ENCODE measurements around the gene MMP25.

The MMP25 gene

GRCh38 chr16:3056336-3057180, 10.2 kb downstream of the MMP25 start:
- Histone ChIP-seq H3K9me3 (ENCODE audit: control insufficient read depth, insufficient read depth, low read length) (no peaks in the 10 kb centered on the region), H3K4me2 (ENCODE audit: low read length) (peak overlapping the region; percentile 80; the same call in 1 of the 2 replicates), H3K36me3 (ENCODE audit: control insufficient read depth, low read length) (no peaks in the 10 kb centered on the region), H3K79me2 (ENCODE audit: control insufficient read depth, low read length) (no peaks in the 10 kb centered on the region), H3K4me3 (ENCODE audit: low read length) (no peak overlapping the region), H4K20me1 (ENCODE audit: control insufficient read depth, insufficient read depth, low read depth, low read length) (no peaks in the 10 kb centered on the region), H3K27me3 (ENCODE audit: control insufficient read depth, low read length) (no peaks in the 10 kb centered on the region), H3K27ac (ENCODE audit: low read depth, low read length) (no peak overlapping the region), H3K4me1 (ENCODE audit: control insufficient read depth, low read length) (peaks cover 43% of the 10 kb centered on the region), H3K9me2 (replicated peaks; ENCODE audit: control insufficient read depth, low read length) (no peaks in the 10 kb centered on the region), H3F3A (ENCODE audit: control insufficient read depth, insufficient read depth) (0 out of 2 replicates have a peak, but pooled peaks cover 3% of the 10 kb centered on the region)
- TF ChIP-seq CTCF (IDR thresholded peaks at IDR 0.05; ENCODE audit: low read depth, low read length, poor library complexity, severe bottlenecking) (no peak), EZH2phosphoT487 (IDR thresholded peaks at IDR 0.05; ENCODE audit: borderline replicate concordance, low read length) (no peak)

GRCh38 chr16:3057181-3058138, 11.1 kb downstream of the MMP25 start:
- Histone ChIP-seq H3K4me3 (ENCODE audit: low read length) (0 out of 2 replicates have a peak overlapping the region, but pooled peaks have one; percentile 79), H3F3A (ENCODE audit: control insufficient read depth, insufficient read depth) (0 out of 2 replicates have a peak, but pooled peaks cover 3% of the 10 kb centered on the region), H3K9me3 (ENCODE audit: control insufficient read depth, insufficient read depth, low read length) (no peaks in the 10 kb centered on the region), H4K20me1 (ENCODE audit: control insufficient read depth, insufficient read depth, low read depth, low read length) (no peaks in the 10 kb centered on the region), H3K36me3 (ENCODE audit: control insufficient read depth, low read length) (no peaks in the 10 kb centered on the region), H3K4me2 (ENCODE audit: low read length) (peak overlapping the region; percentile 88; the same call in 1 of the 2 replicates), H3K4me1 (ENCODE audit: control insufficient read depth, low read length) (peaks cover 41% of the 10 kb centered on the region), H3K79me2 (ENCODE audit: control insufficient read depth, low read length) (no peaks in the 10 kb centered on the region), H3K27me3 (ENCODE audit: control insufficient read depth, low read length) (no peaks in the 10 kb centered on the region), H3K9me2 (replicated peaks; ENCODE audit: control insufficient read depth, low read length) (no peaks in the 10 kb centered on the region), H3K27ac (ENCODE audit: low read depth, low read length) (no peak overlapping the region)
- no peak for TF ChIP-seq EZH2phosphoT487 (IDR thresholded peaks at IDR 0.05; ENCODE audit: borderline replicate concordance, low read length)
- no peak for TF ChIP-seq CTCF (IDR thresholded peaks at IDR 0.05; ENCODE audit: low read depth, low read length, poor library complexity, severe bottlenecking)

- H3K4me1 ChIP-seq (ENCODE audit: control insufficient read depth, low read length) = peaks cover 41% of the 10 kb centered on the region
- no peak for TF ChIP-seq EZH2phosphoT487 (IDR thresholded peaks at IDR 0.05; ENCODE audit: borderline replicate concordance, low read length)
- no peaks in the 10 kb centered on the region for H3K9me2 ChIP-seq (replicated peaks; ENCODE audit: control insufficient read depth, low read length)
- peak overlapping the region; percentile 88 for H3K4me2 ChIP-seq (ENCODE audit: low read length)
- H3K36me3 ChIP-seq (ENCODE audit: control insufficient read depth, low read length) = no peaks in the 10 kb centered on the region
- no peaks in the 10 kb centered on the region for H3K27me3 ChIP-seq (ENCODE audit: control insufficient read depth, low read length)
- no peaks in the 10 kb centered on the region for H3K79me2 ChIP-seq (ENCODE audit: control insufficient read depth, low read length)
- no peak overlapping the region for H3K27ac ChIP-seq (ENCODE audit: low read depth, low read length)
- H4K20me1 ChIP-seq (ENCODE audit: control insufficient read depth, insufficient read depth, low read depth, low read length) = no peaks in the 10 kb centered on the region
- 0 out of 2 replicates have a peak, but pooled peaks cover 3% of the 10 kb centered on the region for H3F3A ChIP-seq (ENCODE audit: control insufficient read depth, insufficient read depth)
- H3K9me3 ChIP-seq (ENCODE audit: control insufficient read depth, insufficient read depth, low read length) = no peaks in the 10 kb centered on the region
- peak overlapping the region; percentile 79 for H3K4me3 ChIP-seq (ENCODE audit: low read length)
Measured at GRCh38 chr16:3058139-3059030, 12.0 kb downstream of the MMP25 start.

Measured in DOHH2 (cell line).